H1 (cell line): ENCODE results near the gene DPEP3. TPM values are rescaled to one million over a fixed set of nuclear protein-coding genes. Genes with fewer than 3 reads are reported as not detected.
A peak's percentile ranks its signal among the peaks of the same experiment; 100 is the strongest.

Source experiments
- CTCF ChIA-PET: fragments of 300-600 bp; sonication (Branson Sonifier 250); formaldehyde crosslinking; loops from one replicate; lab custom pipeline; 2021; ENCODE audit not compliant: partially characterized antibody; lab: Charles Lee
- POLR2A ChIA-PET: fragments of 300-600 bp; sonication (Branson Sonifier 250); formaldehyde crosslinking; loops from one replicate; lab custom pipeline; 2021; ENCODE audit warnings: inconsistent platforms; ENCODE audit not compliant: partially characterized antibody; lab: Charles Lee
- DNase-seq, 2 experiments: peaks; one replicate each; pipeline versions ENCODE4 v3.0.0 to v3.0.0-alpha.2; 2010 to 2022; ENCODE audit warnings: low spot score in 2 of 2, low read depth in 1 of 2, mixed read lengths in 1 of 2
- FAIRE-seq: peaks from 2 replicates; lab custom pipeline; 2011; peaks lifted over from hg19 to GRCh38; lab: Jason Lieb, UNC
- H2AFZ ChIP-seq: 2 replicates; pipeline ENCODE4 v1.8.1; 2012; ENCODE audit warnings: low read length, inconsistent platforms
- H2AK5ac ChIP-seq: 2 replicates; pipeline ENCODE4 v1.6.1; 2013; ENCODE audit warnings: low read depth, low read length
- H2BK120ac ChIP-seq: replicated peaks from 2 replicates; pipeline ENCODE3; 2013; ENCODE audit warnings: low read depth, low read length, inconsistent platforms
- H2BK12ac ChIP-seq: 2 replicates; pipeline ENCODE4 v1.6.1; 2013; ENCODE audit warnings: low read depth, low read length
- H2BK15ac ChIP-seq: 2 replicates; pipeline ENCODE4 v1.6.1; 2013; ENCODE audit warnings: low read length
- H2BK20ac ChIP-seq: 2 replicates; pipeline ENCODE4 v1.6.1; 2013; ENCODE audit warnings: low read length
- H2BK5ac ChIP-seq: 2 replicates; pipeline ENCODE4 v1.6.1; 2013; ENCODE audit warnings: low read depth, low read length
- H3K14ac ChIP-seq: 2 replicates; pipeline ENCODE4 v1.6.1; 2013; ENCODE audit warnings: inconsistent platforms; ENCODE audit not compliant: insufficient read length
- H3K18ac ChIP-seq: 2 replicates; pipeline ENCODE4 v1.6.1; 2013; ENCODE audit warnings: low read length; ENCODE audit errors: extremely low read depth
- H3K23ac ChIP-seq: 2 replicates; pipeline ENCODE4 v1.6.1; 2013; ENCODE audit warnings: inconsistent platforms; ENCODE audit not compliant: insufficient read length
- H3K23me2 ChIP-seq: 2 replicates; pipeline ENCODE4 v1.6.1; 2013; ENCODE audit warnings: low read depth, low read length
- H3K27ac ChIP-seq: 2 replicates; pipeline ENCODE4 v1.6.1; 2011; ENCODE audit warnings: low read depth, low read length, inconsistent platforms
- H3K27me3 ChIP-seq, 4 experiments: replicated peaks in 1 of 4; 1 replicate in 1 of 4; 2 replicates in 3 of 4; pipeline versions ENCODE4 v1.6.1 to v1.8.1; 2011 to 2013; ENCODE audit warnings: low read length in 3 of 4, mild to moderate bottlenecking in 3 of 4, inconsistent platforms in 2 of 4, mixed read lengths in 2 of 4, moderate library complexity in 1 of 4; ENCODE audit not compliant: control insufficient read depth in 3 of 4, insufficient read depth in 3 of 4; ENCODE audit errors: extremely low read depth in 1 of 4
- H3K36me3 ChIP-seq, 4 experiments: 2 replicates each; pipeline versions ENCODE4 v1.6.1 to v1.8.1; 2011 to 2013; ENCODE audit warnings: mild to moderate bottlenecking in 4 of 4, low read length in 3 of 4, moderate library complexity in 2 of 4, control low read depth in 1 of 4, inconsistent platforms in 1 of 4; ENCODE audit not compliant: insufficient read depth in 4 of 4, control insufficient read depth in 2 of 4
- H3K4ac ChIP-seq: replicated peaks from 2 replicates; pipeline ENCODE3; 2013; ENCODE audit warnings: low read length, low read depth, mixed read lengths, inconsistent platforms; ENCODE audit not compliant: insufficient read length
- H3K4me1 ChIP-seq, 4 experiments: replicated peaks in 1 of 4; 1 replicate in 1 of 4; 2 replicates in 3 of 4; pipeline versions ENCODE4 v1.6.1 to v1.8.1; 2011 to 2013; ENCODE audit warnings: low read length in 3 of 4, inconsistent platforms in 2 of 4, mixed read lengths in 1 of 4; ENCODE audit not compliant: insufficient read depth in 4 of 4, control insufficient read depth in 3 of 4
- H3K4me2 ChIP-seq, 2 experiments: 2 replicates each; pipeline versions ENCODE4 v1.6.1 to v1.8.1; 2011 to 2013; ENCODE audit warnings: low read depth in 2 of 2, low read length in 2 of 2, control low read depth in 1 of 2, inconsistent platforms in 1 of 2, mild to moderate bottlenecking in 1 of 2; ENCODE audit not compliant: insufficient read depth in 1 of 2
- H3K4me3 ChIP-seq, 4 experiments: fragments of 200-600, 300-600 bp in 1 of 4; sonication (generic), shearing (Covaris generic), sonication (Bioruptor Twin) in 1 of 4; 2 replicates each; pipeline versions ENCODE4 v1.5.1 to v1.8.1; 2011 to 2016; ENCODE audit warnings: low read length in 4 of 4, low read depth in 3 of 4, control low read depth in 2 of 4, inconsistent platforms in 2 of 4, mild to moderate bottlenecking in 2 of 4, mixed read lengths in 1 of 4, moderate library complexity in 1 of 4; ENCODE audit not compliant: insufficient read depth in 2 of 4; ENCODE audit errors: extremely low read depth in 1 of 4
- H3K56ac ChIP-seq: replicated peaks from 2 replicates; pipeline ENCODE3; 2013; ENCODE audit warnings: low read depth, mild to moderate bottlenecking, mixed read lengths, low read length, inconsistent platforms; ENCODE audit not compliant: insufficient read length
- H3K79me1 ChIP-seq: 2 replicates; pipeline ENCODE4 v1.6.1; 2013; ENCODE audit warnings: low read depth, low read length, control low read depth
- H3K79me2 ChIP-seq, 2 experiments: 2 replicates each; pipeline versions ENCODE4 v1.6.1 to v1.8.1; 2012 to 2013; ENCODE audit warnings: low read length in 2 of 2, mild to moderate bottlenecking in 2 of 2, inconsistent platforms in 1 of 2; ENCODE audit not compliant: insufficient read depth in 2 of 2, control insufficient read depth in 1 of 2
- H3K9ac ChIP-seq, 4 experiments: replicated peaks in 1 of 4; 1 replicate in 1 of 4; 2 replicates in 3 of 4; pipeline versions ENCODE4 v1.6.1 to v1.8.1; 2011 to 2013; ENCODE audit warnings: low read depth in 3 of 4, low read length in 3 of 4, control low read depth in 2 of 4, mild to moderate bottlenecking in 2 of 4, moderate library complexity in 2 of 4, inconsistent platforms in 1 of 4; ENCODE audit errors: extremely low read depth in 1 of 4
- H3K9me3 ChIP-seq, 2 experiments: 2 replicates each; pipeline versions ENCODE4 v1.6.1 to v1.8.1; 2012 to 2013; ENCODE audit warnings: mild to moderate bottlenecking in 2 of 2, moderate library complexity in 2 of 2, control low read depth in 1 of 2, inconsistent platforms in 1 of 2, low read depth in 1 of 2, low read length in 1 of 2, mixed read lengths in 1 of 2; ENCODE audit not compliant: insufficient read depth in 2 of 2
- H4K20me1 ChIP-seq, 2 experiments: replicated peaks in 1 of 2; 2 replicates each; pipeline versions ENCODE3 to v1.8.1; 2011 to 2013; ENCODE audit warnings: inconsistent platforms in 2 of 2, low read length in 2 of 2, mild to moderate bottlenecking in 1 of 2; ENCODE audit not compliant: insufficient read depth in 2 of 2, control insufficient read depth in 1 of 2
- H4K5ac ChIP-seq: 2 replicates; pipeline ENCODE4 v1.6.1; 2013; ENCODE audit warnings: low read length, low read depth, mixed read lengths, inconsistent platforms; ENCODE audit not compliant: insufficient read length
- H4K8ac ChIP-seq: 2 replicates; pipeline ENCODE4 v1.8.0; 2013; ENCODE audit warnings: mild to moderate bottlenecking, moderate library complexity, low read length, inconsistent platforms; ENCODE audit not compliant: insufficient read depth; ENCODE audit errors: extremely low read depth
- H4K91ac ChIP-seq: replicated peaks from 2 replicates; pipeline ENCODE3; 2013; ENCODE audit warnings: low read length, mixed read lengths, inconsistent platforms; ENCODE audit not compliant: insufficient read length
- CBX8 ChIP-seq: fragments of 300-800, 300-1000 bp; sonication (generic); IDR thresholded peaks from 2 replicates; pipeline ENCODE4 v1.7.1; 2016; ENCODE audit warnings: low read depth, low read length, borderline replicate concordance
- FOSL1 ChIP-seq: IDR thresholded peaks from 2 replicates; pipeline ENCODE4 v1.6.1; 2011; ENCODE audit warnings: mild to moderate bottlenecking, low read depth, low read length, moderate library complexity; ENCODE audit not compliant: insufficient read depth
- GABPA ChIP-seq: IDR thresholded peaks from 2 replicates; pipeline ENCODE4 v1.6.1; 2011; ENCODE audit warnings: mild to moderate bottlenecking, low read length, moderate library complexity, borderline replicate concordance; ENCODE audit not compliant: insufficient read depth
- MAX ChIP-seq: IDR thresholded peaks from 2 replicates; pipeline ENCODE4 v1.6.1; 2012; ENCODE audit warnings: inconsistent platforms
- RAD21 ChIP-seq, 2 experiments: IDR thresholded peaks in 1 of 2; conservative IDR thresholded peaks in 1 of 2; 2 replicates each; pipeline ENCODE4 v1.6.1; 2011; ENCODE audit warnings: low read depth in 2 of 2, low read length in 2 of 2, improper control_type of control experiment in 1 of 2, inconsistent platforms in 1 of 2, mild to moderate bottlenecking in 1 of 2, moderate library complexity in 1 of 2
- RNF2 ChIP-seq: fragments of 200-900, 300-1000 bp; sonication (generic); IDR thresholded peaks from 2 replicates; pipeline ENCODE4 v1.7.1; 2016; ENCODE audit warnings: borderline replicate concordance, low read depth, mild to moderate bottlenecking, antibody characterized with exemption, low read length; ENCODE audit not compliant: poor library complexity, severe bottlenecking; ENCODE audit errors: missing control alignments
- SAP30 ChIP-seq: fragments of 300-600 bp; sonication (generic); IDR thresholded peaks from 2 replicates; pipeline ENCODE4 v1.7.1; 2012; ENCODE audit warnings: low read length, moderate library complexity, mild to moderate bottlenecking, inconsistent platforms; ENCODE audit not compliant: insufficient read depth, insufficient replicate concordance
- TCF12 ChIP-seq: IDR thresholded peaks from 2 replicates; pipeline ENCODE4 v1.6.1; 2011; ENCODE audit warnings: low read depth, mild to moderate bottlenecking, low read length
- WGBS, 2 experiments: shearing (Covaris generic) in 1 of 2; methylation state at CpG; one replicate each; pipeline versions ENCODE4 v1.1.6 to v1.1.7; 2013 to 2015; ENCODE audit warnings: low lambda C conversion rate in 2 of 2, mixed read lengths in 2 of 2, inconsistent platforms in 1 of 2, low coverage in 1 of 2, missing lambda C conversion rate in 1 of 2; ENCODE audit not compliant: insufficient replicate concordance in 2 of 2, insufficient coverage in 1 of 2, insufficient read length in 1 of 2; ENCODE audit errors: extremely low coverage in 1 of 2, missing lambda C conversion rate in 1 of 2; 5-methylcytosine and 5-hydroxymethylcytosine counted together
- polyA plus RNA-seq, 7 experiments: library from polyadenylated mRNA; depleted of rRNA in 3 of 7; stranded (reverse) in 5 of 7; unstranded in 2 of 7; fragments of >200 nt in 5 of 7; fragments of 200-250 nt in 2 of 7; gene quantifications; 1 replicate in 5 of 7; 2 replicates in 1 of 7; 4 replicates in 1 of 7; pipeline versions ENCODE4 v1.2.1 to v1.2.3, GENCODE V29; 2011 to 2013; ENCODE audit warnings: missing spikeins in 2 of 7, mixed read lengths in 2 of 7
- total RNA-seq: library from RNA; stranded (reverse); fragmentation: NEBNext Ultra II Directional; extraction: Animal tissue kit (Norgen Biotek cat#: 25700); gene quantifications from 2 replicates; pipeline ENCODE4 v1.2.1, GENCODE V29; 2021

The DPEP3 gene
- total and polyA plus RNA-seq, 2 of the 8 experiments (the other 6 are each of a cell fraction or from before 2014, with no cell fraction given), result 6.5 to 9.9 TPM

- no peak within 1 kb of the TSS for H2BK15ac ChIP-seq
- H4K20me1 ChIP-seq, result peaks cover 15 to 42% of the 10 kb centered on the region in 2 experiments
- H3K56ac ChIP-seq, result no peak within 1 kb of the TSS
- H2BK5ac ChIP-seq, result no peak within 1 kb of the TSS
- no peak within 1 kb of the TSS for H3K4me2 ChIP-seq
- no peak within 1 kb of the TSS for H3K23ac ChIP-seq
- no peaks in the 10 kb centered on the region; a peak in 1 of 7 replicates for H3K4me1 ChIP-seq
- no peaks in the 10 kb centered on the region for H3K23me2 ChIP-seq
- FAIRE-seq (no peak), DNase-seq (no peak)
- no peak within 1 kb of the TSS for H3K18ac ChIP-seq
- H3K9ac ChIP-seq, result no peak within 1 kb of the TSS
- no peak within 1 kb of the TSS for H3K27ac ChIP-seq
- no peak within 1 kb of the TSS for H4K91ac ChIP-seq
- ChIA-PET POLR2A (interaction anchor here (0.8 to 6.8 kb wide), 9 partner anchors 8 to 140 kb away, joined by 3 to 31 read pairs (median 4); partner anchors contain the start of genes CTRL and PSMB10), CTCF (interaction anchor here (0.6 to 27.1 kb wide), 20 partner anchors 10 to 756 kb away, joined by 3 to 623 read pairs (median 4); partner anchors contain the start of genes CTRL, EDC4, NRN1L and PSKH1)
- no peak within 1 kb of the TSS for H2BK12ac ChIP-seq
- peaks cover 5 to 35% (median 15%) of the 10 kb centered on the region in 4 experiments; a peak in 6 of 8 replicates for H3K36me3 ChIP-seq
- no peak within 1 kb of the TSS for H2BK20ac ChIP-seq
- H3K79me1 ChIP-seq, result peaks cover 2% of the 10 kb centered on the region; the same call in 1 of the 2 replicates
- no peaks in the 10 kb centered on the region for H3K9me3 ChIP-seq
- no peaks in the 10 kb centered on the region for H3K79me2 ChIP-seq
- H2BK120ac ChIP-seq, result no peak within 1 kb of the TSS
- no peak within 1 kb of the TSS for H3K14ac ChIP-seq
- no peak within 1 kb of the TSS for H2AK5ac ChIP-seq
- H3K4ac ChIP-seq, result no peak within 1 kb of the TSS
- no peak within 1 kb of the TSS for H4K5ac ChIP-seq
- H4K8ac ChIP-seq, result peak within 1 kb of the TSS; percentile 80
- no peak within 1 kb of the TSS for H3K4me3 ChIP-seq
- 82% methylated on average over 21 of the region's 23 CpGs; no CpG with 5 or more reads in 1 of the 2 experiments for WGBS, 2 experiments
- no peaks in the 10 kb centered on the region for H3K27me3 ChIP-seq
- H2AFZ ChIP-seq, result no peak within 1 kb of the TSS
- TF ChIP-seq GABPA, result no peak
- TF ChIP-seq MAX, result no peak
- no peak for TF ChIP-seq FOSL1
- TF ChIP-seq RNF2, result no peak
- no peak for TF ChIP-seq SAP30
- peak in 1 of 2 experiments; percentile 20; a peak in 2 of 4 replicates for TF ChIP-seq RAD21 (IDR thresholded peaks at IDR 0.05 in 1 of 2, conservative IDR thresholded peaks at IDR 0.05 in 1 of 2; ENCODE audit: low read depth in 2 of 2, low read length in 2 of 2)
- TF ChIP-seq CBX8, result no peak
- no peak for TF ChIP-seq TCF12
Observed at GRCh38 chr16:67943619-67944504, 36.4 kb downstream of the DPEP3 start, which contains the start of gene LCAT. TSS of gene LCAT (minus strand) at chr16:67944120. CDS start at chr16:67944101, 19 bp downstream.
